CD14-positive monocyte (primary cell): ENCODE data around the gene CCDC182. TPM values are rescaled to one million over a fixed set of nuclear protein-coding genes. Genes with fewer than 3 reads are reported as not detected.

Experiments used
- DNase-seq, 3 donors: peaks; one replicate each; pipeline ENCODE4 v3.0.0-alpha.2; 2011 to 2022
- H2AFZ ChIP-seq: 2 replicates; pipeline ENCODE4 v1.6.0; 2012; ENCODE audit warnings: mild to moderate bottlenecking, low read depth, low read length, inconsistent platforms; ENCODE audit not compliant: insufficient read depth, poor library complexity, severe bottlenecking
- H3K27ac ChIP-seq, 2 donors: 1 replicate in 1 of 2; 2 replicates in 1 of 2; pipeline ENCODE4 v1.5.1; 2012 to 2013; ENCODE audit warnings: low read length in 2 of 2, control low read depth in 1 of 2, inconsistent platforms in 1 of 2, low read depth in 1 of 2, mild to moderate bottlenecking in 1 of 2
- H3K27me3 ChIP-seq, 2 donors: one replicate each; pipeline versions ENCODE4 v1.6.0 to v1.6.1; 2011 to 2013; ENCODE audit warnings: low read length in 2 of 2; ENCODE audit not compliant: control insufficient read depth in 2 of 2, insufficient read depth in 2 of 2
- H3K36me3 ChIP-seq, 2 donors: replicated peaks in 1 of 2; 1 replicate in 1 of 2; 2 replicates in 1 of 2; pipeline versions ENCODE4 v1.5.1 to v1.6.1; 2012 to 2013; ENCODE audit warnings: low read length in 2 of 2, control low read depth in 1 of 2, inconsistent platforms in 1 of 2, mild to moderate bottlenecking in 1 of 2; ENCODE audit not compliant: insufficient read depth in 2 of 2, control insufficient read depth in 1 of 2
- H3K4me1 ChIP-seq, 2 donors: 1 replicate in 1 of 2; 2 replicates in 1 of 2; pipeline versions ENCODE4 v1.5.1 to v1.6.1; 2012 to 2013; ENCODE audit warnings: low read length in 2 of 2, control low read depth in 1 of 2, inconsistent platforms in 1 of 2, mild to moderate bottlenecking in 1 of 2, moderate library complexity in 1 of 2; ENCODE audit not compliant: insufficient read depth in 2 of 2, control insufficient read depth in 1 of 2
- H3K4me2 ChIP-seq: replicated peaks from 2 replicates; pipeline ENCODE3; 2012; ENCODE audit warnings: low read length, moderate library complexity, mild to moderate bottlenecking; ENCODE audit not compliant: poor library complexity, severe bottlenecking; ENCODE audit errors: extremely low read depth
- H3K4me3 ChIP-seq, 3 experiments: fragments of 200-600 bp in 1 of 3; sonication (generic) in 1 of 3; replicated peaks in 1 of 3; 1 replicate in 2 of 3; 2 replicates in 1 of 3; pipeline ENCODE4 v1.5.1; 2011 to 2013; ENCODE audit warnings: low read length in 3 of 3, mild to moderate bottlenecking in 3 of 3, control low read depth in 2 of 3, low read depth in 2 of 3, inconsistent platforms in 1 of 3, moderate library complexity in 1 of 3
- H3K79me2 ChIP-seq: 2 replicates; pipeline ENCODE4 v1.6.0; 2012; ENCODE audit warnings: mild to moderate bottlenecking, control low read depth, inconsistent platforms, low read length, moderate library complexity; ENCODE audit not compliant: insufficient read depth
- H3K9ac ChIP-seq: 2 replicates; pipeline ENCODE4 v1.6.0; 2017; ENCODE audit warnings: low read length, mild to moderate bottlenecking; ENCODE audit not compliant: insufficient read depth, poor library complexity, severe bottlenecking
- H3K9me3 ChIP-seq, 2 donors: replicated peaks in 1 of 2; 1 replicate in 1 of 2; 2 replicates in 1 of 2; pipeline versions ENCODE4 v1.5.1 to v1.6.1; 2012 to 2013; ENCODE audit warnings: low read length in 2 of 2, control low read depth in 1 of 2; ENCODE audit not compliant: control insufficient read depth in 1 of 2, insufficient read depth in 1 of 2
- H4K20me1 ChIP-seq: 2 replicates; pipeline ENCODE4 v1.6.0; 2012; ENCODE audit warnings: mild to moderate bottlenecking, low read length, control low read depth, moderate library complexity; ENCODE audit not compliant: insufficient read depth
- H3K27ac Mint-ChIP-seq, 7 donors: one replicate each; pipeline ENCODE4 v1.8.0; 2020; ENCODE audit warnings: mild to moderate bottlenecking in 7 of 7, mixed read lengths in 7 of 7, moderate library complexity in 6 of 7, inconsistent platforms in 2 of 7
- H3K27me3 Mint-ChIP-seq, 3 donors: one replicate each; pipeline ENCODE4 v1.8.0; 2021 to 2022; ENCODE audit warnings: low read depth in 3 of 3, mild to moderate bottlenecking in 3 of 3, mixed read lengths in 3 of 3, moderate library complexity in 3 of 3, inconsistent platforms in 1 of 3
- H3K36me3 Mint-ChIP-seq, 2 donors: one replicate each; pipeline ENCODE4 v1.8.0; 2020; ENCODE audit warnings: mixed read lengths in 2 of 2, inconsistent platforms in 1 of 2, mild to moderate bottlenecking in 1 of 2
- H3K4me1 Mint-ChIP-seq: one replicate; pipeline ENCODE4 v1.8.0; 2020; ENCODE audit warnings: mild to moderate bottlenecking, mixed read lengths
- H3K4me3 Mint-ChIP-seq, 2 donors: one replicate each; pipeline ENCODE4 v1.8.0; 2020; ENCODE audit warnings: mild to moderate bottlenecking in 2 of 2, mixed read lengths in 2 of 2, moderate library complexity in 1 of 2
- H3K9me3 Mint-ChIP-seq, 7 donors: one replicate each; pipeline ENCODE4 v1.8.0; 2020 to 2022; ENCODE audit warnings: mixed read lengths in 7 of 7, mild to moderate bottlenecking in 6 of 7, moderate library complexity in 6 of 7, inconsistent platforms in 2 of 7
- WGBS: methylation state at CpG from one replicate; pipeline ENCODE4 v1.1.5; 2013; ENCODE audit warnings: missing lambda C conversion rate; ENCODE audit not compliant: insufficient coverage; 5-methylcytosine and 5-hydroxymethylcytosine counted together
- intact Hi-C, 2 donors: fragments of 100-400 bp; cut with micrococcal nuclease; formaldehyde crosslinking; loops; one replicate each; pipeline versions ENCODE4 v1.15.0 to v1.15.1; 2023
- polyA plus RNA-seq, 3 donors: library from polyadenylated mRNA; depleted of rRNA in 1 of 3; unstranded in 2 of 3; stranded (reverse) in 1 of 3; fragments of 300-500 nt in 2 of 3; fragments of >200 nt in 1 of 3; fragmentation: Illumina TruSeq in 2 of 3; gene quantifications; 1 replicate in 2 of 3; 2 replicates in 1 of 3; pipeline ENCODE4 v1.2.3, GENCODE V29; 2012 to 2021
- TF ChIP-seq, protein P1 (sequence below): fragments of 200-600 bp; IDR thresholded peaks from one replicate; pipeline ENCODE4 v1.8.0; 2022; ENCODE audit warnings: antibody characterized with exemption, mild to moderate bottlenecking

Gene CCDC182
- polyA plus RNA-seq, 3 donors: not detected

DNA sequence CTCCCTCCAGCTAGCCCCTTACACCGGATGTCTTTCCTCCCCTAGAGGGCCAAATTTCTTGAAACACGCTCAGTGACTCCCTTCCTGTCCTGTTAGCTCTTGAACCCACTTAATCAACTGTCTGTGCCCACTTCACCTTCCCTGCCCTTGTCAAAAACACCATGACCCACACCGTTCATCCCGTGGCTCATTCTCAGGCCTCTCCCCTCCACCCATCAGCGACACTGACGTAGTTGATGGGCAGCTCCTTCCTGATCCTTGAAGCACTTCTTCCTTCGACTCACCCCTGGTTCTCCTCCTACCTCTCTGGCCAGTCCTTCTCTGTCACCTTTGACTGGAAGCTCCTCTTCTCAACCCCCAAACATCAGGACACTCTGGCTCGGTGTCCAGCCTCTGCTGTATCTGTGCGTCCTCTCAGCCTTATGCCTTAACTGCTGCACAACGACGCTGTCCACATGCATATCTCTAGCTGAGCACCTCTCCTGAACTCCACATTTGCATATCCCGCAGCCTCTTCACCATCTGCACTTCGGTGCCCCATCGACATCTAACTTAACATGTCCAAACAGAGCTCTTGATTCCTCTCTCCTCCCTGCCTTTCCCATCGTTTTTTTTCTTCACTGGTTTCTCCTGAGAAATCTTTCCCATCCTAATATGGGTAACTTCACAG, 39.3 kb upstream of the CCDC182 start:
- Mint-ChIP-seq H3K36me3 (no peaks in the 10 kb centered on the region), H3K27me3 (peaks cover 4 to 18% (median 15%) of the 10 kb centered on the region in 3 donors), H3K27ac (no peak overlapping the region), H3K4me3 (no peak overlapping the region), H3K4me1 (peaks cover 5% of the 10 kb centered on the region), H3K9me3 (no peaks in the 10 kb centered on the region)
- H3K79me2 ChIP-seq: no peaks in the 10 kb centered on the region
- H3K27me3 ChIP-seq: peaks cover 0 to 5% of the 10 kb centered on the region in 2 donors
- no peaks in the 10 kb centered on the region for H4K20me1 ChIP-seq
- TF ChIP-seq, protein P1, sequence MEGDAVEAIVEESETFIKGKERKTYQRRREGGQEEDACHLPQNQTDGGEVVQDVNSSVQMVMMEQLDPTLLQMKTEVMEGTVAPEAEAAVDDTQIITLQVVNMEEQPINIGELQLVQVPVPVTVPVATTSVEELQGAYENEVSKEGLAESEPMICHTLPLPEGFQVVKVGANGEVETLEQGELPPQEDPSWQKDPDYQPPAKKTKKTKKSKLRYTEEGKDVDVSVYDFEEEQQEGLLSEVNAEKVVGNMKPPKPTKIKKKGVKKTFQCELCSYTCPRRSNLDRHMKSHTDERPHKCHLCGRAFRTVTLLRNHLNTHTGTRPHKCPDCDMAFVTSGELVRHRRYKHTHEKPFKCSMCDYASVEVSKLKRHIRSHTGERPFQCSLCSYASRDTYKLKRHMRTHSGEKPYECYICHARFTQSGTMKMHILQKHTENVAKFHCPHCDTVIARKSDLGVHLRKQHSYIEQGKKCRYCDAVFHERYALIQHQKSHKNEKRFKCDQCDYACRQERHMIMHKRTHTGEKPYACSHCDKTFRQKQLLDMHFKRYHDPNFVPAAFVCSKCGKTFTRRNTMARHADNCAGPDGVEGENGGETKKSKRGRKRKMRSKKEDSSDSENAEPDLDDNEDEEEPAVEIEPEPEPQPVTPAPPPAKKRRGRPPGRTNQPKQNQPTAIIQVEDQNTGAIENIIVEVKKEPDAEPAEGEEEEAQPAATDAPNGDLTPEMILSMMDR: no peak
- no peak overlapping the region for H3K4me3 ChIP-seq
- WGBS: 84% methylated on average over 15 of the region's 15 CpGs
- DNase-seq: no peak
- H3K4me1 ChIP-seq: peaks cover 10 to 15% of the 10 kb centered on the region in 2 donors
- no peak overlapping the region for H3K4me2 ChIP-seq
- H3K36me3 ChIP-seq: no peaks in the 10 kb centered on the region
- no peaks in the 10 kb centered on the region for H3K9me3 ChIP-seq
- intact Hi-C loops: loop anchor here in 1 of 2 donors (5.0 kb wide), 1 partner anchor 657 kb away; no protein-coding TSS in a partner anchor
- no peak overlapping the region for H3K9ac ChIP-seq
- no peak overlapping the region for H3K27ac ChIP-seq
- H2AFZ ChIP-seq: no peak overlapping the region

DNA sequence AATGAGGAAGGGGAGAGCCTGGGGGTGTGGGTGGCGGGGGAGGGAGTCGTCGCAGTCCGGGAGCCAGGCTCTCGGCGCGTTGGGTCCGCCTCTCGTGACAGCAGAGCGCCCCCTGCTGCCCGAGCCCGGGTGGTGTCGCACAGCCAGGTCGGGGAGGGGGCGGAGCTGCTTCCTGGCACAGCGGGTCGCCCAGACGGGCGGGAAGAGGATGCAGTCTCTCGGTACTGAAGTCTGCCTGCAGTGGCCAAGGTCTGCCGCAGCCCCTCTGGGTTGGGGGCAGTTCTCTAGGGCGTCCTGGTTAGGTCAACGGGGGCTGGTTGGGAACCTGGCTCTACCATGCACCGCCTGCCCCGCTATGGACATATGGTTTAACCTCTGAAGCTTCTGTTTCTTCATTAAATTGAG, 38.2 kb upstream of the CCDC182 start:
- H3K4me2 ChIP-seq: peak overlapping the region; percentile 54
- peak overlapping the region in 1 of 3 experiments; percentile 51 for H3K4me3 ChIP-seq
- Mint-ChIP-seq H3K4me1 (peaks cover 5% of the 10 kb centered on the region), H3K4me3 (peak overlapping the region in 1 of 2 donors; percentile 54), H3K27ac (no peak overlapping the region), H3K27me3 (peaks cover 4 to 18% (median 16%) of the 10 kb centered on the region in 3 donors), H3K9me3 (no peaks in the 10 kb centered on the region), H3K36me3 (no peaks in the 10 kb centered on the region)
- TF ChIP-seq, protein P1: peak; percentile 96
- H3K79me2 ChIP-seq: no peaks in the 10 kb centered on the region
- peak overlapping the region; percentile 8 for H3K9ac ChIP-seq
- H3K36me3 ChIP-seq: no peaks in the 10 kb centered on the region
- DNase-seq: peak; percentile 49 to 66 (median 51)
- intact Hi-C loops: loop anchor here in 1 of 2 donors (5.0 kb wide), 1 partner anchor 656 kb away; no protein-coding TSS in a partner anchor
- H3K27ac ChIP-seq: no peak overlapping the region
- H4K20me1 ChIP-seq: no peaks in the 10 kb centered on the region
- peaks cover 10 to 15% of the 10 kb centered on the region in 2 donors for H3K4me1 ChIP-seq
- H3K9me3 ChIP-seq: no peaks in the 10 kb centered on the region
- peak overlapping the region; percentile 65 for H2AFZ ChIP-seq
- WGBS: 6% methylated on average over 24 of the region's 25 CpGs
- peaks cover 0 to 2% of the 10 kb centered on the region in 2 donors for H3K27me3 ChIP-seq
